A549 (cell line): Measurements from ENCODE around the gene USP17L13. TPM values are rescaled to one million over a fixed set of nuclear protein-coding genes. Genes with fewer than 3 reads are reported as not detected.
"Not testable (repeated sequence)": the region's sequence is repeated elsewhere in the genome, so short reads cannot be mapped to it uniquely, and the experiment has no call there.

Experiments
- ATAC-seq, 2 experiments: fragments of 200-7000 bp in 1 of 2; fragments of >200 bp in 1 of 2; cut with Nextera tagmentation in 1 of 2; cut with Tn5 transposase in 1 of 2; 3 replicates each; pipeline versions ENCODE4 v1.8.0 to v1.9.1; 2018 to 2020; ENCODE audit warnings: mild to moderate bottlenecking in 1 of 2, moderate library complexity in 1 of 2
- CTCF ChIA-PET: fragments of 300-600 bp; sonication (Branson Sonifier 250); formaldehyde crosslinking; extraction: SDS; loops from one replicate; lab custom pipeline; 2021; ENCODE audit warnings: antibody characterized with exemption, inconsistent platforms; lab: Yijun Ruan, JAX
- POLR2A ChIA-PET: fragments of 350-600 bp; formaldehyde crosslinking; extraction: SDS; loops from one replicate; lab custom pipeline; 2021; ENCODE audit warnings: antibody characterized with exemption, inconsistent platforms; lab: Yijun Ruan, JAX
- DNase-seq, 2 experiments: peaks; one replicate each; pipeline versions ENCODE4 v3.0.0 to v3.0.0-alpha.2; 2011 to 2016; ENCODE audit warnings: low read depth in 1 of 2, low spot score in 1 of 2
- FAIRE-seq: peaks from 2 replicates; lab custom pipeline; 2011; peaks lifted over from hg19 to GRCh38; lab: Jason Lieb, UNC
- H3K27ac ChIP-seq, 2 experiments: fragments of >200 bp; sonication (Bioruptor Twin); formaldehyde crosslinking; 3 replicates each; pipeline ENCODE4 v1.5.1; 2016 to 2017
- H3K4me1 ChIP-seq: fragments of >200 bp; sonication (Bioruptor Twin); formaldehyde crosslinking; 3 replicates; pipeline ENCODE4 v1.6.1; 2016
- H3K4me2 ChIP-seq: fragments of >200 bp; sonication (Bioruptor Twin); formaldehyde crosslinking; 3 replicates; pipeline ENCODE4 v1.6.1; 2016
- H3K4me3 ChIP-seq: fragments of >200 bp; sonication (Bioruptor Twin); formaldehyde crosslinking; 3 replicates; pipeline ENCODE4 v1.5.1; 2016
- H3K9me3 ChIP-seq: fragments of >200 bp; sonication (Bioruptor Twin); formaldehyde crosslinking; 3 replicates; pipeline ENCODE4 v1.6.1; 2016
- WGBS: methylation state at CpG from one replicate; pipeline ENCODE4 v1.1.6; 2017; ENCODE audit errors: missing lambda C conversion rate; 5-methylcytosine and 5-hydroxymethylcytosine counted together
- polyA minus RNA-seq: library from RNA; depleted of rRNA, polyadenylated mRNA; stranded (reverse); fragments of >200 nt; gene quantifications from 2 replicates; pipeline ENCODE4 v1.2.3, GENCODE V29; 2011; rRNA and poly(A)+ RNA removed
- polyA plus RNA-seq, 4 experiments: library from polyadenylated mRNA; depleted of rRNA in 3 of 4; stranded (reverse); fragments of >200 nt; fragmentation: RNase III in 1 of 4; extraction: RNeasy Plus Mini Kit Qiagen cat#74134 plus additional on column Dnase treatment in 1 of 4; gene quantifications; 2 replicates in 3 of 4; 3 replicates in 1 of 4; pipeline ENCODE4 v1.2.3, GENCODE V29; 2011 to 2017

USP17L13 gene, protein sequence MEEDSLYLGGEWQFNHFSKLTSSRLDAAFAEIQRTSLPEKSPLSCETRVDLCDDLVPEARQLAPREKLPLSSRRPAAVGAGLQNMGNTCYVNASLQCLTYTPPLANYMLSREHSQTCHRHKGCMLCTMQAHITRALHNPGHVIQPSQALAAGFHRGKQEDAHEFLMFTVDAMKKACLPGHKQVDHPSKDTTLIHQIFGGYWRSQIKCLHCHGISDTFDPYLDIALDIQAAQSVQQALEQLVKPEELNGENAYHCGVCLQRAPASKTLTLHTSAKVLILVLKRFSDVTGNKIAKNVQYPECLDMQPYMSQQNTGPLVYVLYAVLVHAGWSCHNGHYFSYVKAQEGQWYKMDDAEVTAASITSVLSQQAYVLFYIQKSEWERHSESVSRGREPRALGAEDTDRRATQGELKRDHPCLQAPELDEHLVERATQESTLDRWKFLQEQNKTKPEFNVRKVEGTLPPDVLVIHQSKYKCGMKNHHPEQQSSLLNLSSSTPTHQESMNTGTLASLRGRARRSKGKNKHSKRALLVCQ
- polyA plus RNA-seq (2011; rRNA removed) = not detected in 2 replicates
- polyA plus RNA-seq (2012; cell fraction: cytosol; rRNA removed) = not detected in 2 replicates
- polyA plus RNA-seq (2012; cell fraction: nucleus; rRNA removed) = not detected in 2 replicates
- polyA plus RNA-seq (2017; fragmentation: RNase III; extraction: RNeasy Plus Mini Kit Qiagen cat#74134 plus additional on column Dnase treatment) = not detected in 3 replicates
- not detected in 2 replicates for polyA minus RNA-seq

DNA sequence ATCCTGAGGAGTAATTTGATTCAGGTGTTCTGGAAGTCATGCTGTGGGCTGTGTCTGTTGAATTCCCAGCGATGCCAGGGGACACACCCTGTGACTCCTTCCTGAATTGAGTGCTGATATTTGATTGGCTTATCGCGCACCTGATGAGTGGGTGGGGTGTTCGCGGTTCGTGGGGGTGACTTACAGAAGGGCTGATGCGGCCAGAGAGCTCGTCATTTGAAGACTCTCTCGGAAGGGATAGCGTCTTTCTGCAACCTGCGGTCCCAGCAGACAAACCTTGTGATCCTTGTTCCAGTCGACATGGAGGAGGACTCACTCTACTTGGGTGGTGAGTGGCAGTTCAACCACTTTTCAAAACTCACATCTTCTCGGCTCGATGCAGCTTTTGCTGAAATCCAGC lies at the start of gene USP17L13:
Gene USP17L13 (plus strand): TSS at position 301 of the 400 bp plus-strand sequence. CDS start 0 bp downstream, at position 301.
- POLR2A ChIA-PET, H3K4me3 ChIP-seq, H3K9me3 ChIP-seq, H3K4me1 ChIP-seq, ATAC-seq, DNase-seq, FAIRE-seq, H3K4me2 ChIP-seq, H3K27ac ChIP-seq, CTCF ChIA-PET: not testable (repeated sequence)
- WGBS = no CpG with 5 or more reads among the region's 14 CpGs

DNA sequence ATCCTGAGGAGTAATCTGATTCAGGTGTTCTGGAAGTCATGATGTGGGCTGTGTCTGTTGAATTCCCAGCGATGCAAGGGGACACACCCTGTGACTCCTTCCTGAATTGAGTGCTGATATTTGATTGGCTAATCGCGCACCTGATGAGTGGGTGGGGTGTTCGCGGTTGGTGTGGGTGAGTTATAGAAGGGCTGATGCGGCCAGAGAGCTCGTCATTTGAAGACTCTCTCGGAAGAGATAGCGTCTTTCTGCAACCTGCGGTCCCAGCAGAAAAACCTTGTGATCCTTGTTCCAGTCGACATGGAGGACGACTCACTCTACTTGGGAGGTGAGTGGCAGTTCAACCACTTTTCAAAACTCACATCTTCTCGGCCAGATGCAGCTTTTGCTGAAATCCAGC lies 14.3 kb upstream of the USP17L13 start, which contains the start of gene USP17L10:
Gene USP17L10 (plus strand): TSS at position 301 of the 400 bp plus-strand sequence. CDS start 0 bp downstream, at position 301.
- H3K9me3 ChIP-seq, H3K4me1 ChIP-seq, POLR2A ChIA-PET, H3K4me2 ChIP-seq, H3K4me3 ChIP-seq, H3K27ac ChIP-seq, DNase-seq, ATAC-seq, FAIRE-seq, CTCF ChIA-PET: not testable (repeated sequence)
- 35% methylated on average over 5 of the region's 13 CpGs for WGBS

DNA sequence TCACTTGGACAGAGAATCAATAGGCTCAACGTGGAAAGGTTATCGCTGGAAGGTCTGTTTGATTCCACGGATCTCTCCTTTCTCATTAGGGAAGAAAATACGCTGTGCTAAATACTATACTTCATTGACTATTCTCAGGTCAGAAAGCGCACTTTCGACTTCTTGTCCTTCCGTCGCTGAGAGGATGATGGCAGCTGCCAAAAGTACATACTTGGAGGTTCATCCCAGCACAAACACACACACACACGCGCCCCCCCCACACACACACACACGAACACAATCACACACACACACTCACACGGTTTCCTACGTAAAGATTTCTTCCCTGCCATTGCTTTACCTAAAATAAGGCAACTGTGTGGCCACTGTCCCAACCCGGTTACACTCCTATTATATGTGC lies 10.0 kb upstream of the USP17L13 start:
- WGBS = 45% methylated on average over 11 of the region's 14 CpGs
- CTCF ChIA-PET, FAIRE-seq: not testable (repeated sequence)

GRCh38 chr4:9215105-9215504 lies 9.6 kb upstream of the USP17L13 start, which contains the start of gene USP17L11:
TSS of gene USP17L11 (plus strand) at chr4:9215405. CDS start at chr4:9215405, 0 bp downstream.
- H3K4me2 ChIP-seq, H3K27ac ChIP-seq, CTCF ChIA-PET, ATAC-seq, H3K4me3 ChIP-seq, H3K4me1 ChIP-seq, FAIRE-seq, DNase-seq, H3K9me3 ChIP-seq, POLR2A ChIA-PET: not testable (repeated sequence)
- no CpG with 5 or more reads among the region's 14 CpGs for WGBS

More for the DNA sequence above, 10.0 kb upstream of the USP17L13 start:
- H3K9me3 ChIP-seq, POLR2A ChIA-PET, DNase-seq, H3K4me2 ChIP-seq, H3K4me1 ChIP-seq, H3K4me3 ChIP-seq, ATAC-seq, H3K27ac ChIP-seq: not testable (repeated sequence)

DNA sequence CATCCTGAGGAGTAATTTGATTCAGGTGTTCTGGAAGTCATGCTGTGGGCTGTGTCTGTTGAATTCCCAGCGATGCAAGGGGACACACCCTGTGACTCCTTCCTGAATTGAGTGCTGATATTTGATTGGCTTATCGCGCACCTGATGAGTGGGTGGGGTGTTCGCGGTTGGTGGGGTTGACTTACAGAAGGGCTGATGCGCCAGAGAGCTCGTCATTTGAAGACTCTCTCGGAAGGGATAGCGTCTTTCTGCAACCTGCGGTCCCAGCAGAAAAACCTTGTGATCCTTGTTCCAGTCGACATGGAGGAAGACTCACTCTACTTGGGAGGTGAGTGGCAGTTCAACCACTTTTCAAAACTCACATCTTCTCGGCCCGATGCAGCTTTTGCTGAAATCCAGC lies 4.8 kb upstream of the USP17L13 start, which contains the start of gene USP17L12:
Gene USP17L12 (plus strand): TSS at position 301 of the 400 bp plus-strand sequence. CDS start 0 bp downstream, at position 301.
- WGBS = no CpG with 5 or more reads among the region's 13 CpGs
- POLR2A ChIA-PET, CTCF ChIA-PET, H3K4me2 ChIP-seq, H3K9me3 ChIP-seq, H3K4me3 ChIP-seq, FAIRE-seq, H3K27ac ChIP-seq, ATAC-seq, DNase-seq, H3K4me1 ChIP-seq: not testable (repeated sequence)

- H3K4me2 ChIP-seq, FAIRE-seq, H3K27ac ChIP-seq, ATAC-seq, DNase-seq, H3K4me1 ChIP-seq, H3K9me3 ChIP-seq, H3K4me3 ChIP-seq, CTCF ChIA-PET, POLR2A ChIA-PET: not testable (repeated sequence)
- 48% methylated on average over 5 of the region's 8 CpGs for WGBS
Measured at GRCh38 chr4:9230249-9230648, 5.6 kb downstream of the USP17L13 start.

GRCh38 chr4:9234085-9234484 lies 9.4 kb downstream of the USP17L13 start, which contains the start of gene USP17L15:
TSS of gene USP17L15 (plus strand) at chr4:9234385. CDS start at chr4:9234385, 0 bp downstream.
- WGBS = no CpG with 5 or more reads among the region's 15 CpGs
- POLR2A ChIA-PET, H3K4me2 ChIP-seq, H3K4me1 ChIP-seq, CTCF ChIA-PET, H3K4me3 ChIP-seq, ATAC-seq, FAIRE-seq, H3K9me3 ChIP-seq, H3K27ac ChIP-seq, DNase-seq: not testable (repeated sequence)

DNA sequence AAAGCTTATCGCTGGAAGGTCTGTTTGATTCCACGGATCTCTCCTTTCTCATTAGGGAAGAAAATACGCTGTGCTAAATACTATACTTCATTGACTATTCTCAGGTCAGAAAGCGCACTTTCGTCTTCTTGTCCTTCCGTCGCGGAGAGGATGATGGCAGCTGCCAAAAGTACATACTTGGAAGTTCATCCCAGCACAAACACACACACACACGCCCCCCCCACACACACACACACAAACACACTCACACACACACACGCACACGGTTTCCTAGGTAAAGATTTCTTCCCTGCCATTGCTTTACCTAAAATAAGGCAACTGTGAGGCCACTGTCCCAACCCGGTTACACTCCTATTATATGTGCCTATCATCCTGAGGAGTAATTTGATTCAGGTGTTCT lies 13.8 kb downstream of the USP17L13 start:
- DNase-seq, FAIRE-seq, H3K4me1 ChIP-seq, CTCF ChIA-PET, H3K4me2 ChIP-seq, H3K4me3 ChIP-seq, H3K9me3 ChIP-seq, POLR2A ChIA-PET, H3K27ac ChIP-seq, ATAC-seq: not testable (repeated sequence)
- WGBS = 0% methylated on average over 1 of the region's 12 CpGs

GRCh38 chr4:9243579-9243978 lies 18.9 kb downstream of the USP17L13 start, which contains the start of gene USP17L17:
TSS of gene USP17L17 (plus strand) at chr4:9243879. CDS start at chr4:9243879, 0 bp downstream.
- POLR2A ChIA-PET, H3K27ac ChIP-seq, H3K4me2 ChIP-seq, DNase-seq, CTCF ChIA-PET, H3K4me1 ChIP-seq, ATAC-seq, FAIRE-seq, H3K9me3 ChIP-seq, H3K4me3 ChIP-seq: not testable (repeated sequence)
- 49% methylated on average over 13 of the region's 14 CpGs for WGBS

DNA sequence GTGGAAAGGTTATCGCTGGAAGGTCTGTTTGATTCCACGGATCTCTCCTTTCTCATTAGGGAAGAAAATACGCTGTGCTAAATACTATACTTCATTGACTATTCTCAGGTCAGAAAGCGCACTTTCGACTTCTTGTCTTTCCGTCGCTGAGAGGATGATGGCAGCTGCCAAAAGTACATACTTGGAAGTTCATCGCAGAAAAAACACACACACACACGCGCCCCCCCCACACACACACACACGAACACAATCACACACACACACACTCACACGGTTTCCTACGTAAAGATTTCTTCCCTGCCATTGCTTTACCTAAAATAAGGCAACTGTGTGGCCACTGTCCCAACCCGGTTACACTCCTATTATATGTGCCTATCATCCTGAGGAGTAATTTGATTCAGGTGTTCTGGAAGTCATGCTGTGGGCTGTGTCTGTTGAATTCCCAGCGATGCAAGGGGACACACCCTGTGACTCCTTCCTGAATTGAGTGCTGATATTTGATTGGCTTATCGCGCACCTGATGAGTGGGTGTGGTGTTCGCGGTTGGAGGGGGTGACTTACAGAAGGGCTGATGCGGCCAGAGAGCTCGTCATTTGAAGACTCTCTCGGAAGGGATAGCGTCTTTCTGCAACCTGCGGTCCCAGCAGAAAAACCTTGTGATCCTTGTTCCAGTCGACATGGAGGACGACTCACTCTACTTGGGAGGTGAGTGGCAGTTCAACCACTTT lies 23.4 kb downstream of the USP17L13 start, which contains the start of gene USP17L18:
Gene USP17L18 (plus strand): TSS at position 678 of the 728 bp plus-strand sequence. CDS start 0 bp downstream, at position 678.
- H3K4me3 ChIP-seq, H3K9me3 ChIP-seq, POLR2A ChIA-PET, FAIRE-seq, DNase-seq, ATAC-seq, H3K4me2 ChIP-seq, H3K4me1 ChIP-seq, CTCF ChIA-PET, H3K27ac ChIP-seq: not testable (repeated sequence)
- WGBS = 44% methylated on average over 15 of the region's 26 CpGs
